Fibroblast of lung (primary cell): ENCODE data around the gene HYAL1.

Experiments used
- EZH2 ChIP-seq: IDR thresholded peaks from 2 replicates; pipeline ENCODE4 v1.5.1; 2012; ENCODE audit warnings: low read length, control low read depth, mild to moderate bottlenecking; ENCODE audit errors: missing control alignments
- TF ChIP-seq, protein P1 (sequence below), 2 donors: IDR thresholded peaks in 1 of 2; conservative IDR thresholded peaks in 1 of 2; 1 replicate in 1 of 2; 2 replicates in 1 of 2; pipeline ENCODE4 v1.5.1; 2011 to 2012; ENCODE audit warnings: low read length in 2 of 2, control low read depth in 1 of 2, inconsistent platforms in 1 of 2, low read depth in 1 of 2, mild to moderate bottlenecking in 1 of 2

GRCh38 chr3:50327129-50327528 is 23.8 kb upstream of the HYAL1 start:
- TF ChIP-seq, protein P1, sequence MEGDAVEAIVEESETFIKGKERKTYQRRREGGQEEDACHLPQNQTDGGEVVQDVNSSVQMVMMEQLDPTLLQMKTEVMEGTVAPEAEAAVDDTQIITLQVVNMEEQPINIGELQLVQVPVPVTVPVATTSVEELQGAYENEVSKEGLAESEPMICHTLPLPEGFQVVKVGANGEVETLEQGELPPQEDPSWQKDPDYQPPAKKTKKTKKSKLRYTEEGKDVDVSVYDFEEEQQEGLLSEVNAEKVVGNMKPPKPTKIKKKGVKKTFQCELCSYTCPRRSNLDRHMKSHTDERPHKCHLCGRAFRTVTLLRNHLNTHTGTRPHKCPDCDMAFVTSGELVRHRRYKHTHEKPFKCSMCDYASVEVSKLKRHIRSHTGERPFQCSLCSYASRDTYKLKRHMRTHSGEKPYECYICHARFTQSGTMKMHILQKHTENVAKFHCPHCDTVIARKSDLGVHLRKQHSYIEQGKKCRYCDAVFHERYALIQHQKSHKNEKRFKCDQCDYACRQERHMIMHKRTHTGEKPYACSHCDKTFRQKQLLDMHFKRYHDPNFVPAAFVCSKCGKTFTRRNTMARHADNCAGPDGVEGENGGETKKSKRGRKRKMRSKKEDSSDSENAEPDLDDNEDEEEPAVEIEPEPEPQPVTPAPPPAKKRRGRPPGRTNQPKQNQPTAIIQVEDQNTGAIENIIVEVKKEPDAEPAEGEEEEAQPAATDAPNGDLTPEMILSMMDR (conservative IDR thresholded peaks at IDR 0.05 in 1 of 2, IDR thresholded peaks at IDR 0.05 in 1 of 2; ENCODE audit: low read depth in 1 of 2, low read length in 2 of 2), result no peak
- TF ChIP-seq EZH2, result no peak
